Subcutaneous adipose tissue (tissue), 4 donors: ENCODE measurements around the gene RPS8. TPM values are rescaled to one million over a fixed set of nuclear protein-coding genes. Genes with fewer than 3 reads are reported as not detected.

Source experiments
- total RNA-seq, 4 donors: library from RNA; depleted of rRNA; stranded (reverse); fragments of >200 nt; gene quantifications; one replicate each; pipeline ENCODE4 v1.1.0, GENCODE V29; 2016
- TF ChIP-seq, protein P1 (sequence below): fragments of 450-650 bp; IDR thresholded peaks from one replicate; pipeline ENCODE4 v1.5.1; 2016; ENCODE audit warnings: low read depth, mild to moderate bottlenecking, control low read depth, antibody characterized with exemption, moderate library complexity

RPS8 gene
- total RNA-seq, 4 donors from 2014 or later = 1,837 to 2,469 (median 2,281) TPM

GRCh38 chr1:44801491-44802305 is 26.4 kb downstream of the RPS8 start:
- TF ChIP-seq, protein P1, sequence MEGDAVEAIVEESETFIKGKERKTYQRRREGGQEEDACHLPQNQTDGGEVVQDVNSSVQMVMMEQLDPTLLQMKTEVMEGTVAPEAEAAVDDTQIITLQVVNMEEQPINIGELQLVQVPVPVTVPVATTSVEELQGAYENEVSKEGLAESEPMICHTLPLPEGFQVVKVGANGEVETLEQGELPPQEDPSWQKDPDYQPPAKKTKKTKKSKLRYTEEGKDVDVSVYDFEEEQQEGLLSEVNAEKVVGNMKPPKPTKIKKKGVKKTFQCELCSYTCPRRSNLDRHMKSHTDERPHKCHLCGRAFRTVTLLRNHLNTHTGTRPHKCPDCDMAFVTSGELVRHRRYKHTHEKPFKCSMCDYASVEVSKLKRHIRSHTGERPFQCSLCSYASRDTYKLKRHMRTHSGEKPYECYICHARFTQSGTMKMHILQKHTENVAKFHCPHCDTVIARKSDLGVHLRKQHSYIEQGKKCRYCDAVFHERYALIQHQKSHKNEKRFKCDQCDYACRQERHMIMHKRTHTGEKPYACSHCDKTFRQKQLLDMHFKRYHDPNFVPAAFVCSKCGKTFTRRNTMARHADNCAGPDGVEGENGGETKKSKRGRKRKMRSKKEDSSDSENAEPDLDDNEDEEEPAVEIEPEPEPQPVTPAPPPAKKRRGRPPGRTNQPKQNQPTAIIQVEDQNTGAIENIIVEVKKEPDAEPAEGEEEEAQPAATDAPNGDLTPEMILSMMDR = no peak

GRCh38 chr1:44802306-44803061 is 27.1 kb downstream of the RPS8 start:
- TF ChIP-seq, protein P1 = no peak

- TF ChIP-seq, protein P1 = no peak
Observed at GRCh38 chr1:44803062-44803311, 27.6 kb downstream of the RPS8 start.

- TF ChIP-seq, protein P1 = no peak
Observed at GRCh38 chr1:44803312-44804095, 28.2 kb downstream of the RPS8 start.

GRCh38 chr1:44805311-44806024 is 30.1 kb downstream of the RPS8 start:
- TF ChIP-seq, protein P1 = no peak

- TF ChIP-seq, protein P1 = no peak
Observed at GRCh38 chr1:44806025-44806703, 30.8 kb downstream of the RPS8 start.
